HFFc6 (cell line): ENCODE results near the gene RPL10A. TPM values are rescaled to one million over a fixed set of nuclear protein-coding genes. Genes with fewer than 3 reads are reported as not detected.

Experiments
- DNase-seq: peaks from one replicate; pipeline ENCODE4 v3.0.0-alpha.2; 2018
- H3K27ac Mint-ChIP-seq: 2 replicates; pipeline ENCODE4 v1.8.0; 2020; ENCODE audit warnings: mild to moderate bottlenecking, mixed read lengths
- H3K27me3 Mint-ChIP-seq: 2 replicates; pipeline ENCODE4 v1.8.0; 2021; ENCODE audit warnings: mild to moderate bottlenecking, moderate library complexity, mixed read lengths; ENCODE audit not compliant: insufficient read depth
- H3K36me3 Mint-ChIP-seq: 2 replicates; pipeline ENCODE4 v1.8.0; 2021; ENCODE audit warnings: low read depth, mixed read lengths
- H3K4me1 Mint-ChIP-seq: 2 replicates; pipeline ENCODE4 v1.8.0; 2020; ENCODE audit warnings: low read depth, mixed read lengths
- H3K4me3 Mint-ChIP-seq: 2 replicates; pipeline ENCODE4 v1.8.0; 2020; ENCODE audit warnings: mild to moderate bottlenecking, moderate library complexity, mixed read lengths
- H3K9me3 Mint-ChIP-seq: 2 replicates; pipeline ENCODE4 v1.8.0; 2020; ENCODE audit warnings: mild to moderate bottlenecking, mixed read lengths
- total RNA-seq, 6 experiments: library from RNA; stranded (reverse); fragmentation: NEBNext Ultra II Directional; extraction: Animal tissue kit (Norgen Biotek cat#: 25700); gene quantifications; 2 replicates in 1 of 6; 3 replicates in 5 of 6; pipeline ENCODE4 v1.2.3, GENCODE V29; 2021
- TF ChIP-seq, protein P1 (sequence below): fragments of 200-600 bp; sonication (generic); IDR thresholded peaks from 2 replicates; pipeline ENCODE4 v1.5.0; 2021; ENCODE audit warnings: antibody characterized with exemption, mild to moderate bottlenecking

Gene RPL10A
- total RNA-seq, 6 experiments from 2014 or later: 1,220 to 1,355 (median 1,285) TPM

DNA sequence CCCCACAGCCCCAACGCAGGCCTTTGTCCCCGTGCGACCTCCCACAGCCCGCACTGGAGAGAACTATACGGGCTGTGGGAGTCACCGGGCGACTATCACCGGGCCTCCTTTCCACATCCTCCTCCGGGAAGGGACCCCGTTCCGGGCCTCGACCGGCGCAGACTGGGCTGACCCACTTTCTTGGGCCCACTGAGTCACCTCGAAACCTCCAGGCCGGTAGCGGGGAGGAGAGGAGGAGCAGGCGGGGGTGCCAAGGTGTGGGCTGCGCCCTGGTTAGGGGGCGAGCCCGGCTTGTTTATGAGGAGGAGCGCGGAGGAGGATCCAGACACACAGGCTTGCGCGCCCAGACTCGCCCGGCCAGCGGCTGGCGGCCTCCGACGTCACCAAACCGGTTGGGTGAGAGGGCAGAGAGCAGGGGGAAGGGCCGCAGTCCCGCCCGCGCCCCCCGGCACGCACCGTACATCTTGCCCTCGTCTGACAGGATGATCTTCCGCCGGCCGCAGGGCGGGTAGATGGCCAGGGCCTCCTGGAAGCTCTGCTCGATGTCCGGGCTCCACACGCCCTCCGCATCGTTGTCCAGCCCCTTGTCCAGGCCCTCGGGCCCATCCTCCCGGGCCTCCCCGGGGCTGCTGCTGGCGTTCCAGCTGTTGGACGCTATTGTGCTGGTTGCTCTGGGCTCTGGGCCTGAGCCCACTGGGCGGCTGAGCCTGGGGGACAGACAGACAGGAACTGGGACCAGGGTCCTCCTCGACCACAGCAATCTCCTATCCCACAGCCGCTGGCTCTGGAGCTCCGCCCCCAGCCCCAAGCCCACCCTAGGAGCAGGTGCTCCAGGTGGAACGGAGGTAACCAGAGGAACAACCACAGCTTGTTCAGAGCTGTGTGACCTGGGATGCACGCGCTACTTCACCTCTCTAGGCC lies 18.1 kb downstream of the RPL10A start:
- H3K27ac Mint-ChIP-seq: peak overlapping the region; percentile 73
- no peaks in the 10 kb centered on the region for H3K27me3 Mint-ChIP-seq
- no peaks in the 10 kb centered on the region for H3K9me3 Mint-ChIP-seq
- H3K4me1 Mint-ChIP-seq: peaks cover 53% of the 10 kb centered on the region
- H3K4me3 Mint-ChIP-seq: no peak overlapping the region
- TF ChIP-seq, protein P1, sequence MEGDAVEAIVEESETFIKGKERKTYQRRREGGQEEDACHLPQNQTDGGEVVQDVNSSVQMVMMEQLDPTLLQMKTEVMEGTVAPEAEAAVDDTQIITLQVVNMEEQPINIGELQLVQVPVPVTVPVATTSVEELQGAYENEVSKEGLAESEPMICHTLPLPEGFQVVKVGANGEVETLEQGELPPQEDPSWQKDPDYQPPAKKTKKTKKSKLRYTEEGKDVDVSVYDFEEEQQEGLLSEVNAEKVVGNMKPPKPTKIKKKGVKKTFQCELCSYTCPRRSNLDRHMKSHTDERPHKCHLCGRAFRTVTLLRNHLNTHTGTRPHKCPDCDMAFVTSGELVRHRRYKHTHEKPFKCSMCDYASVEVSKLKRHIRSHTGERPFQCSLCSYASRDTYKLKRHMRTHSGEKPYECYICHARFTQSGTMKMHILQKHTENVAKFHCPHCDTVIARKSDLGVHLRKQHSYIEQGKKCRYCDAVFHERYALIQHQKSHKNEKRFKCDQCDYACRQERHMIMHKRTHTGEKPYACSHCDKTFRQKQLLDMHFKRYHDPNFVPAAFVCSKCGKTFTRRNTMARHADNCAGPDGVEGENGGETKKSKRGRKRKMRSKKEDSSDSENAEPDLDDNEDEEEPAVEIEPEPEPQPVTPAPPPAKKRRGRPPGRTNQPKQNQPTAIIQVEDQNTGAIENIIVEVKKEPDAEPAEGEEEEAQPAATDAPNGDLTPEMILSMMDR: no peak
- H3K36me3 Mint-ChIP-seq: peaks cover 6% of the 10 kb centered on the region; the same call in 1 of the 2 replicates
- no peak for DNase-seq

- TF ChIP-seq, protein P1: no peak
- Mint-ChIP-seq H3K9me3 (no peaks in the 10 kb centered on the region), H3K27ac (peak overlapping the region; percentile 83), H3K4me3 (peak overlapping the region; percentile 52), H3K4me1 (peaks cover 65% of the 10 kb centered on the region), H3K36me3 (peaks cover 6% of the 10 kb centered on the region; the same call in 1 of the 2 replicates), H3K27me3 (no peaks in the 10 kb centered on the region)
- peak; percentile 38 for DNase-seq
Observed at GRCh38 chr6:35487658-35488516, 19.7 kb downstream of the RPL10A start.

GRCh38 chr6:35488517-35488862 lies 20.3 kb downstream of the RPL10A start:
- H3K4me3 Mint-ChIP-seq: peak overlapping the region; percentile 52; the same call in 1 of the 2 replicates
- TF ChIP-seq, protein P1: no peak
- H3K27ac Mint-ChIP-seq: peak overlapping the region; percentile 83

DNA sequence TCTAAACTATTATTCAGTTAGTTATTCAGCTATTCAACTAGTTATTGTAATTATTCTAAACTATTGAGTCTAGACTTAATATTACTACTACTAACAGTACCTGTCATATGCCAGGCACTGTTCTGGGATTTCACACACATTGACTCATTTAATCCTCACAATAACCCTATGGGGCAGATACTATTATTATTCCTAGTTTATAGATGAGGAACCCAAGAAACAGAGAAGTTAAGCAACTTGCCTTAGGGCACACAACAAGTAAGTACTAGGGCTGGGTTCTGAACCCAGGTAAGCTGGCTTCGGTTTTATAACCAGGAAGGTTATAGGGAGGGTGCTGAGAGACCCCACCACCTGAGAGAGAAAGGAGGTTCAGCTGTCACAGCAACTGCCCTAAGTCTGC lies 20.9 kb downstream of the RPL10A start:
- Mint-ChIP-seq H3K36me3 (no peaks in the 10 kb centered on the region; the same call in 1 of the 2 replicates), H3K27me3 (no peaks in the 10 kb centered on the region), H3K27ac (peak overlapping the region; percentile 78), H3K4me1 (peaks cover 77% of the 10 kb centered on the region), H3K4me3 (no peak overlapping the region), H3K9me3 (no peaks in the 10 kb centered on the region)
- TF ChIP-seq, protein P1: no peak
- no peak for DNase-seq

More at GRCh38 chr6:35488517-35488862, 20.3 kb downstream of the RPL10A start:
- H3K9me3 Mint-ChIP-seq: no peaks in the 10 kb centered on the region
- DNase-seq: no peak
- H3K36me3 Mint-ChIP-seq: no peaks in the 10 kb centered on the region; the same call in 1 of the 2 replicates
- peaks cover 71% of the 10 kb centered on the region for H3K4me1 Mint-ChIP-seq
- no peaks in the 10 kb centered on the region for H3K27me3 Mint-ChIP-seq

DNA sequence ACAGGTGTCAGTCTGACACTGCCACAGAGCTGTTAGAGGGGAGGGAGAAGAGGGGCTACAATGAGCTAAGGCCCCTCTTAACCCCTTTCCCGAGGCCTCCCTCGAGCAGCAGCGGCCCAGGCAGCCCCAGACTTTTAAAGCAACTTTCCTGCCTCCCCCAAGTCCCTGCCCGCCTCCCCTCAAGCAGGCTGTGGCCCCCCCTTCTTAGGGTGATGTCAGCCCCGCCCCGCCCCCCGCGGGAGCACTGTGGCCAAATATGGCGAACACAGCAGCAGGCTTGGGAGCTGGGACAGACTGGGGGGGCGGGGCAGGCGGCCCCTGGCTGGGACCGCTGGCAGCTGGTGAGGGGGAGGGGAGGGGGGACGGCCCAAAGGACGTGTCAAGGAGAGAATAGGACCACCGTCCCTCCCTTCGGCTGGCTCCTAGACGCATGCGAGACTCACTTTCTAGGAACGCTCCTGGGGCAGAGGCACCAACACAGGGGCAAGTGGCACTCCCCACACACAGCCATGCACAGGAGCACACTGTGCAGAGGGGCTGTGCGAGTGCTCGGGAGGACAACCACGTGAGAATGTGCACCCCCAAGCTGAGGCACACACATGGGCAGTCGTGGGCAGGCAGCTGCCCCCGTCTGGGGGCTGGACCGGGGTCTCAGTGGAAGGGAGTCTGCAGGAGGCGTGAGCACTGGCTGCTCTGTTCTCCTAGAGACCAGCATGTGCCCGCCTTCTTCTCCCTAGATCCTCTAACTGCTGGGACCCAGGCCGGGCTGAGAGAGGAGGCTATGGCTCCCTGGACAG lies 22.0 kb downstream of the RPL10A start:
- TF ChIP-seq, protein P1: no peak
- Mint-ChIP-seq H3K27ac (peak overlapping the region; percentile 87), H3K4me3 (peak overlapping the region; percentile 67)

More for the DNA sequence above, 22.0 kb downstream of the RPL10A start:
- Mint-ChIP-seq H3K36me3 (no peaks in the 10 kb centered on the region; the same call in 1 of the 2 replicates), H3K9me3 (no peaks in the 10 kb centered on the region), H3K27me3 (no peaks in the 10 kb centered on the region), H3K4me1 (peaks cover 77% of the 10 kb centered on the region)
- DNase-seq: peak; percentile 56
